ENCODE results near the gene AKR1B15. TPM values are rescaled to one million over a fixed set of nuclear protein-coding genes. Genes with fewer than 3 reads are reported as not detected.

The AKR1B15 gene
- total and polyA plus RNA-seq, 12 donors = not detected

DNA sequence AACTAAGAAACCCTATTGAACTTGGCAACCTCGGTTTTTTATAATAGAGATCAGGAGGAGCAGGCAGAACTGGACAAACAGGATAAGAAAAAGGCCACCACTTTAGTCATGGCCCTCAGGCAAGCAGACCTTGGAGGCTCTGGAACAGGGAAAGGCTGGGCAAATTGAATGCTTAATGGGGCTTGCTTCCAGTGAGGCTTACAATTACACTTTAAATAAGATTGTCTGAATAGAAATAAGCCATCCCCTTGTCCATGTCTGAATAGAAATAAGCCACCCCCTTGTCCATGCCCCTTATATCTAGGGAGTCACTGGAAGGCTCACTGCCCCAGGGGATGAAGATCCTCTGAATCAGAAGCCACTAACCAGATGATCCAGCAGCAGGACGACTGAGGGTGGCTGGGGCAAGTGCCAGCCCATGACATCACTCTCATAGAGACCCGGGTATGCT lies 40.6 kb downstream of the AKR1B15 start:
- Histone ChIP-seq H3K4me3 (no peak overlapping the region), H3K27me3 (no peaks in the 10 kb centered on the region), H3K4me1 (peaks cover 3 to 16% (median 11%) of the 10 kb centered on the region in 9 donors), H3K27ac (no peak overlapping the region), H3K9me3 (peaks cover 0 to 20% (median 0%) of the 10 kb centered on the region in 11 donors), H3K36me3 (no peaks in the 10 kb centered on the region)
- ATAC-seq = no peak
- no peak for DNase-seq
- intact Hi-C loops (cut with DNase I) = no loop called here
- TF ChIP-seq, protein P1, sequence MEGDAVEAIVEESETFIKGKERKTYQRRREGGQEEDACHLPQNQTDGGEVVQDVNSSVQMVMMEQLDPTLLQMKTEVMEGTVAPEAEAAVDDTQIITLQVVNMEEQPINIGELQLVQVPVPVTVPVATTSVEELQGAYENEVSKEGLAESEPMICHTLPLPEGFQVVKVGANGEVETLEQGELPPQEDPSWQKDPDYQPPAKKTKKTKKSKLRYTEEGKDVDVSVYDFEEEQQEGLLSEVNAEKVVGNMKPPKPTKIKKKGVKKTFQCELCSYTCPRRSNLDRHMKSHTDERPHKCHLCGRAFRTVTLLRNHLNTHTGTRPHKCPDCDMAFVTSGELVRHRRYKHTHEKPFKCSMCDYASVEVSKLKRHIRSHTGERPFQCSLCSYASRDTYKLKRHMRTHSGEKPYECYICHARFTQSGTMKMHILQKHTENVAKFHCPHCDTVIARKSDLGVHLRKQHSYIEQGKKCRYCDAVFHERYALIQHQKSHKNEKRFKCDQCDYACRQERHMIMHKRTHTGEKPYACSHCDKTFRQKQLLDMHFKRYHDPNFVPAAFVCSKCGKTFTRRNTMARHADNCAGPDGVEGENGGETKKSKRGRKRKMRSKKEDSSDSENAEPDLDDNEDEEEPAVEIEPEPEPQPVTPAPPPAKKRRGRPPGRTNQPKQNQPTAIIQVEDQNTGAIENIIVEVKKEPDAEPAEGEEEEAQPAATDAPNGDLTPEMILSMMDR (IDR thresholded peaks at IDR 0.05) = no peak
- WGBS, 2 donors = 49 to 59% methylated on average over 3 of the region's 3 CpGs

DNA sequence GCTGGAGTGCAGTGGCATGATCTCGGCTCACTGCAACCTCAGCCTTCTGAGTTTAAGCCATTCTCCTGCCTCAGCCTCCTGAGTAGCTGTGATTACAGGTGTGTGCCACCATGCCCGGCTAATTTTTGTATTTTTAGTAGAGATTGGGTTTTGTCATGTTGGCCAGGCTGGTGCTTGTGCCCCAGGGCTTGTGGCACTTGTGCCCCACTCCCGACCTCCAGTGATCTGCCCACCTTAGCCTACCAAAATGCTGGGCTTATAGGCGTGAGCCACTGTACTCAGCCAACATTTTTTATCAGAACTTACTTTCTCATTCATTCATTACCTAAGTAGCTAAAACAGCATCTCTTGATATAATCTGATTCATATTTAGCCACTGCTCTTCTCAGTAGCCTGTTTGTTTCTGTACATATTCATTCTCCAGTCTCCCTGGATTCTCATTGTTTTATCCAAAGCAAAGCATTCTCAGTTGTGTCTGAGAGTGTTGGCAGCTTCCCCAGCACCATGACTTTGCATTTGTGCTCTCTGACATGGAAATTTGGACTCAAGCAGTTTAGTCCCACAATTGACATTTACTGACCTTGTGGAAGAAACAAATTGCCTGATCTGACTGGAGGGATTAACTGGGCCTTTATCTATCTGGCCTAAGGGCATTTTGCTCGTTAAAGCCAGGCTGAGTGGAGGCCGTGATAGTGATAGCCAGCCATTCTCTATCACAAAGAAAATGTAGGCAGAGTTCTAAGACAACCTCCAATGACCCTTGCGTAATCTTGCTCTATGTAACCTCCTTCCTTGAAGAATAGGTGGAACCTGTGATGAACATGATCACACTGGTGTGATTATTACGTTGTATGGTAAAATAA lies 44.9 kb downstream of the AKR1B15 start:
- Histone ChIP-seq H3K4me1 (peaks cover 3 to 18% (median 11%) of the 10 kb centered on the region in 9 donors), H3K27me3 (no peaks in the 10 kb centered on the region), H3K4me3 (no peak overlapping the region), H3K27ac (peak overlapping the region; percentile 52 to 95 (median 78)), H3K9me3 (peaks cover 0 to 20% (median 0%) of the 10 kb centered on the region in 11 donors), H3K36me3 (no peaks in the 10 kb centered on the region)
- 66 to 67% methylated on average over 8 of the region's 8 CpGs for WGBS, 2 donors
- ATAC-seq (peak; percentile 83 to 96 (median 91)), DNase-seq (peak; percentile 65 to 80)
- intact Hi-C loops (cut with DNase I) = no loop called here
- TF ChIP-seq, protein P1 (IDR thresholded peaks at IDR 0.05) = no peak

DNA sequence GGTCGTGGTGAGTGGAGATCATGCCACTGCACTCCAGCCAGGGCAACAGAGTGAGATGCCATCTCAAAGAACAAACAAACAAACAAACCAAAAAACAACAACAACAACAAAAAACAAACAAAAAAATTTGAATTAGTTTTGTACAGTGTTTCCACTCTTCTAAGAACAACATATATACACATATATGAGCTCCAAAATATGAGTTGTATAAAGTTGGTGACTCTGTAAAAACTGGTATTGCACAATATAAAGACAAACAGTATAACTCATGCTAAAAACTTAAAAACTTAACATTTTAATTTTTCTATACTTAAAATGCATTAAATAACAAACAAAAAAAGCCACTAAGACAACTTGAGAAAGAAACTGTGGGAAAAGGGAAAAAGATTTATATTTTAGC lies 46.0 kb downstream of the AKR1B15 start:
- H3K9me3 ChIP-seq = peaks cover 0 to 20% (median 0%) of the 10 kb centered on the region in 11 donors
- WGBS, 2 donors = 85 to 89% methylated on average over 1 of the region's 1 CpG
- no peaks in the 10 kb centered on the region for H3K36me3 ChIP-seq
- H3K4me3 ChIP-seq = no peak overlapping the region
- ATAC-seq (no peak), DNase-seq (no peak)
- H3K4me1 ChIP-seq = peaks cover 3 to 18% (median 11%) of the 10 kb centered on the region in 9 donors
- H3K27me3 ChIP-seq = no peaks in the 10 kb centered on the region
- TF ChIP-seq, protein P1 (IDR thresholded peaks at IDR 0.05) = no peak
- peak overlapping the region in 6 of 10 donors; percentile 74 to 95 (median 80) for H3K27ac ChIP-seq
- intact Hi-C loops (cut with DNase I) = no loop called here

DNA sequence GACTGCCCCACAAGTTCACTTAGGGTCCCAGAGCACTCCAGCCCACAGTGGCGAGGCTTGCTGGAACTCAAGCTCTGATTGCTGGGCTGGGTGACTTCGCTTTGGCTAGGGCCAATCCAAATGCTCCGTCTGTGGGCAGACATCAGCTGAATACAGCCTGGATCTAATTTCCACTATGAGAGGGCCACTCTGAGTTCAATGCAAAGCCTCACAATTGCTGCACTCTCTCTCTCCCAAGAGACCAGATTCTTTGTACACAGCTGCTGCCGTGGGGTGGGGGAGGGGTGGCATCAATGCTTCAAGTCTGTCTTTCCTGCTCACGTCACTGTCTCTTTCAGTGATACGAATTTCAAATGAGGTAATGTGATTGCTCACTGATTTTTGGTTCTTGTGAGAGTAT lies 50.5 kb downstream of the AKR1B15 start:
- Histone ChIP-seq H3K4me3 (no peak overlapping the region), H3K36me3 (no peaks in the 10 kb centered on the region), H3K4me1 (peaks cover 0 to 4% (median 0%) of the 10 kb centered on the region in 9 donors), H3K9me3 (peaks cover 0 to 5% (median 0%) of the 10 kb centered on the region in 11 donors), H3K27me3 (no peaks in the 10 kb centered on the region), H3K27ac (no peak overlapping the region)
- 66 to 68% methylated on average over 6 of the region's 6 CpGs for WGBS, 2 donors
- TF ChIP-seq, protein P1 (IDR thresholded peaks at IDR 0.05) = no peak
- ATAC-seq = peak in 1 of 8 donors; percentile 27
- intact Hi-C loops (cut with DNase I) = no loop called here
- DNase-seq = peak in 1 of 2 donors; percentile 17
